ENCODE measurements around the gene FUT8. TPM values are rescaled to one million over a fixed set of nuclear protein-coding genes. Genes with fewer than 3 reads are reported as not detected.

The FUT8 gene
- 86.5 and 109 TPM in 2 replicates for total RNA-seq (2014; rRNA removed; shearing (Covaris generic))

DNA sequence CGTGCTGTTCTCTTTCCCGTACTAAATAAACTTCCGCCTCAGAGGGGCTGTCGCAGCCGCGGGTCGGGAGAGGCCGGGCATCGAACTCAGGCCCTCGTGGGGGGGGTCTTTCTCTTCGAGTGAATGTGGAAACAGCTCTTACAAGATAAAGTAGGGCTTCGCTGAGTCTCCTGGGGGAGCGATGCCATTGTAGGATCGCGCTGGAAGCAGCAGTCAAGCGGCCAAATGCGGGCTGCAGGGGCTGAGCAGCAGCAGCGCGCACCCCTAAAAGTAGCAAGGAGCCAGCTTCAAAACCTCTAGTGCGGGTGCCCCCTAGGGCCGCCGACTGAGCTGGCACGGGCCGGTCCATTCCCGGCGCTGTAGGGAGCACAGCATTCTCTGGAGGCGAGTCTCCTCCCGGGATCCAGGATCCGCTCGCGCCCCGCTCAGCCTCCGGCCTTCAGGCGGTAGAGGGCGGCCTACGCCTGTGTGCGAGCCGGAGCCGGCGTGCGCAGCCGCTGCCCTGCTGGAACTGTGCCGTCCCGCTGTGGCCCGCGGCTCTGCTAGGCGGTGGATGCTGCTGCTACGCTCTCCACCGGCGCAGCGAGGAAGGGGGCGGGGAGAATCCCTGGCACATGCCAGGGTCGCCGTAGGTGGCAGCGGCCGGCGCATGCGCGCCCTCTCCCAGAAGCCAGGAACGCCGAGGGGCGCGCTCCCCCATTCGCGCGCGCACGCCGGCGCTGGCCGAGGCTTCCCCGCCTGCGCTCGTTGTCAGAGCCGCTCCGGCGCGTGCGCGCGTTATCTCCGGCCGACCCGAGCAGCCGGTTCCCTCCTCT lies at the start of gene FUT8:
TSS of gene FUT8 (plus strand) at position 699 of the 815 bp plus-strand sequence. CDS start 148,834 bp downstream, outside the sequence.
- DNase-seq (ENCODE audit: low read depth), result peak; percentile 94

DNA sequence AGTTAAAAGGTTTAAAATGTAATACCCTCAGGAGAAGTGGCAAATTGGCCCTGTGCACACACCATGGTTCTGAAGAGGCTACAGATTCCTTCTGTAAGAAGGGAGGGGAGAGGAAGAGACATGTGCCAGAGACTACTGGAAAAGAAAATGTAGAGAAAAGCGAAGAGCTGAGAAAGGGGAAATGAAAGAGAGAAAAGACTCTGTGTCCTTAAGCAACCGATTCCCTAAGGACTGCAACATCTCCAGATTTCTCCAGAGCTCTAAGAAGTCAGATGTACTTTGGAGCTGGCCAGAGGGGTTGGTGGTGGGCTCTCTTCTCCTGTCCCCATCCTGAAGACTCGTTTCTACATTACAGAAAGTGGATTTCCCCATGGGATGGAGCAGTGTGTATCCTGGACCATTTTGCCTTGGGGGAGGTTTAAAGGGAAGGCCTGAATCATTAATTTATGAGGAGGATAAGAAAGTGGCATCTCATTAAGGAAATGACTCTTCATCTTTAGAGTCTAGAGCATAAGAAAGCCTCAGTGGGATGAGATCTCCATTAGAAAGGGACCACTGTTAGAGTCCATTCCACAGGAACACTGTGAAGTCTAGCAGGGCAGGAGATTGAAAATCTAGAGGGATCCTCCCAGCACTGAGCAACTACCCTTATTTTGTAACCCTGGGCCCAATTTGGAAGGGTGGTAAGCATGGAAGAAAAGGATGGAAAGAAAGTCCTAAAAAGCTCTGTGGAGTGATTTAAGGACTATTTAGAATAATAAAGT lies 45.5 kb upstream of the FUT8 start:
- no peak for DNase-seq (ENCODE audit: low read depth)

DNA sequence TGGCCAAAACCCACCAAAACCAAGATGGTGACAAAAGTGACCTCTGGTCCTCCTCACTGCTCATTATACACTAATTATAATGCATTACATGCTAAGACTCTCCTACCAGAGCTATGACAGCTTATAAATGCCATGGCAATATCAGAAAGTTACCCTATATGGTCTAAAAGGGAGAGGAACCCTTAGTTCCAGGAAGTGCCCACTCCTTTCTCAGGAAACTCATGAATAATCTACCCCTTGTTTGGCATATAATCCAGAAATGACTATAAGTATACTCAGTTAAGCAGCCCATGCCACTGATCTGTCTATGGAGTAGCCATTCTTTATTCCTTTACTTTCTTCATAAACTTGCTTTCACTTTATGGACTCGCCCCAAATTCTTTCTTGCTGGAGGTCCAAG lies 43.0 kb upstream of the FUT8 start:
- DNase-seq (ENCODE audit: low read depth), result no peak

DNA sequence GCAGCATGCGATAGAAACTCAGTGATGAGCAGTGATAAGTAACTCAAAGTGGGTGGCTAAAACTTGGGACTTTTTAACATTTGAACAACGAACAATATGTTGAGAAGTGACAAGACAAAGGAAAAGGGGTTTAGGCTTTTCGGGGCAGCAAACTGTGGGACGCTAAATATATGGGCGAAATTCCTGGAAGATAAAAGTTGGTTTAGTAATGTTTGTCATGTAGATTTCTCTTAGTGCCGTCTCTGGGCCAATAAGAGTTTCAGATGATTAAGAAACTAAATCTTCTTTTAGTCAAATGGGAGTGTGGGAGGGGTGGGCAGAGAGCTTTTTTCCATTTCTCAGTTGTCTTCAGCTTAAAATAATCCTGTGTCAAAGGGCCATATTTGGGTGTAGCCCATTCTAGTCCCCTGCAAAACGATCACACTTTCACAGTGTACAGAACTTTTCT lies 41.7 kb upstream of the FUT8 start:
- DNase-seq (ENCODE audit: low read depth), result no peak

DNA sequence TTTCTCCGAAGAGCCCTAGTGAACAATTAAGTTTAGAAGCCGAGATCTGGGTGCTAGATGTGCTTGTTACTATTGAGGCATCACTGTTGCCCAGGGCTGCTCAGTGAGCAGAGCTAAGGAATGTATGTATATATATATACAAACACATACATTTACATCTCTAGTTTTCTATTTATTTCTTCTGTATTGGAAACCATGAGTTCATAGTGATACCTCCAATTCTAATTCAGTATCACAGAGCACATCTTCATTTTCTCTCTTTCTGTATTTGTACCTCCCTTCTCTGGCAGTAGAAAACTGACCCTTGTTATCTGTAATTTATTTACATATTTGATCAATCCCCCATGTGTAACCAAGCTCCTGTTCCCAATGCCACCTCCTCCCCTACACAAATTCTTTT lies 40.7 kb upstream of the FUT8 start:
- DNase-seq (ENCODE audit: low read depth), result no peak

DNA sequence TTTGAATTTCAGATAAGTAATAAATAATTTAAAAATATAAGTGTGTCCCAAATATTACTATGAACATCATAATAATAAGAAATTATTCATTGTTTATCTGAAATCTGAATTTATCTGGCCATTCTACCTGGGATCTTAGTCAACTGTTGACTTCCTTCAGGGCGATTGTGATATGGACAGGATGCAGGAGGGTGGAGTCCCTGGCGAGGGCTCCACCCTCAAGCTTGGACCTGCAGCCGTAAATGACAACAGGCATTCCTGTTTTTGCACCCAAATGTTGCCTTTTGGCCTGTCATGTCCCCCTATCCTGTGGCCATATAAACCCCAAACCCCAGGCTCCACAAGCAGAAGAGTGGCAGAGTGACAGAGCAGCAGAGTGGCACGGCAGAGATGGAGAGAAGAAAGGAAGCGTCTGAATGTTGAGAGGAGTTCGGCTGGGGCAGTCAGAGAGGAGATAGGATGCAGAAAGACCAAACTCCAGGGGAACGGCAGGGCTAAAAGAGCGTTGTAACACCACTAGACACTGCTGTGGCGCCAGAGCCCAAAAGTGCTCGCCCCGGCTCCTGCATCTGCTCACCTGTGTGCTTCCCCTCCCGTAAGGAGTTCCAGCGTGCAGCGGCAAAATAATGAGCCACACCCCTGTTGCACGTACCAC lies 39.4 kb upstream of the FUT8 start:
- no peak for DNase-seq (ENCODE audit: low read depth)

DNA sequence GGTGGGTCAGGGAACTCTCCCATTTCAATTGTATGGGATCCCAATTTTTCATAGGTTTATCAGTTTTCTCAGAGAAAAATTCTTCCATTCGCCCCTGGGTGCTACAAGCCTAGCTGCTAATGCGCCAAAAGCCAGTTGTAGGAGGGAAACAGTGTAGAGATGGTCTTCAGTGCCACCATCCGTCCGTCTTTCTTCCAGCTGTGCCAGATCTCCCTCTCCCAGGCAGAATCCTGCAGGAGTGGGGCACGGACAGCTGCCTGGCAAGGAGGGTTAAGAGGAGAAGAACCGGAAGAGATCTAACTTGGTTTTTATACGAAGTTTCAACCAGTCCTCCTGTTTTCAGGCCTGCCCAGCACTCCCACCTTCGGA lies 38.9 kb upstream of the FUT8 start:
- peak; percentile 52 for DNase-seq (ENCODE audit: low read depth)

DNA sequence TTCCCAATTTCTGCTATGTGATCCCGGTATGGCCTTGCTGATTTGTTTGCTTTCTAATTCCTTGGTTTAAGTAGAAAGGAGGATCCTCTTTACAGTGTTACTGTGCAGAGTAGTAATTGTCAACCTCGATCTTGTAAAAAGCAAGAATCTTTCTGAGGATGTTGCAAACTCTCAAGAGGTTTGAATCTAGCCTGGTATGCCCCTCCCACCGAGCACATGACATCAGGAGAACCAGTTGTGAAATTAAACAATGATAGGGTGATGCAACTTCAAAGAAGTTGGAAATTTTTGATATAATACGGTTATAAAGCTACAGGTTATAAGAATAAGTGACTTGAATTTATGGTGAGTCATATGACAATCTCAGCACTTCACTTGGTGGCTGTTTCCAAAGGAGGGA lies 35.0 kb upstream of the FUT8 start:
- DNase-seq (ENCODE audit: low read depth), result no peak

DNA sequence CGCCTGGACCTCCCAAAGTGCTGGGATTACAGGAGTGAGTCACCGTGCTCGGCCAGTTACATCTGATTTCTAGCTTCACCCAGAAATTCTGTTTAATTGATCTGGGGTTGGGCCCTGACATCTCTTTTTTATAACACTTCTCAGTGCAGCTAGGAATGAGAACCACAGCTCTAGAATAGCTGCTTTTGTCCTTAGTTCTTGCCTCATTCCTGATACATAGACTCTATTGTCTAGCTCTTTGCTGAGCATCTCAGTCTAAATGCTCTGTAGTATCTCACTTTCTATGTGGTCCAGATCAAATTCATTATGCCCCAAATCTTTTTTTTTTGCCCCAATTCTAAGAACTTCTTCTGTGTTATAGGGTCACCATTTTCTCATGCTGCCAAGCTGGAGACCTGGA lies 29.9 kb upstream of the FUT8 start:
- no peak for DNase-seq (ENCODE audit: low read depth)

DNA sequence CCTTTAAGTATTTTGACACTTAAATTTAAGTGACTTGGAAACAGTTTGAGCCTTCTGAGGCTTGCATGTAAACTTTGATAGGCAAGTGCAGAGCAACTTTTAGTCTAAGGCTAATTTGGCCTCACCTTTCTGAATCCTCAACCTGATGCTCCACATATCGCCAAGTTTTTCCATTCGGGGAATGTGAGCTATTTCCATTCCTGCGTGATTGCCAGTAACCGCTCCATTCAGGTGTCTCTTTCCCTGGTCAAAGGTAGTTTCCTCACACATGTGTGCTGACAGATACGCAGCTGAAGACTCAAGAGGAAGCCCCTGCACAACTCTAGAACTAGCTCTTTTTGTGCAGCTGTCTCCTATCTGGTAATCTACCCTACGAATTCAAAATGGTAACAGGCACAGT lies 25.4 kb upstream of the FUT8 start:
- DNase-seq (ENCODE audit: low read depth), result no peak

DNA sequence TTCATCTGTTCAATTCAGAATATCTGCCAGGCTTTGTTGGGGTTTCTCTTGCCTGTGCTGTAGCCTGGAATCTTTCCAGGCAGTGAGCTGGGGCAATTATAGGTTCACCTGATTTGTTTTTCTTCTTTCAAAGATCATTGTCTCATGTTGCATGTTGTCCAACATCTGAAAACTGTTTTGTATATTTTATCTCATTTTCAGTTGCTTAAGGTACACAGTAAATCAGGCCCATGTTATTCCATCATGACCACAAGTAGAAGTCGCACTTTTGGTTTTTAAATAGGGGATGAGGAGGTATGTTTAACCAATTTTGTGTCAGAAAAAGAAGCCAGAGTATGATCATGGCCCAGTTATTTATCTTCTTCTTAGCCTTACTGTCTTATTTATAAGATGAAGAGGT lies 24.9 kb upstream of the FUT8 start:
- no peak for DNase-seq (ENCODE audit: low read depth)

DNA sequence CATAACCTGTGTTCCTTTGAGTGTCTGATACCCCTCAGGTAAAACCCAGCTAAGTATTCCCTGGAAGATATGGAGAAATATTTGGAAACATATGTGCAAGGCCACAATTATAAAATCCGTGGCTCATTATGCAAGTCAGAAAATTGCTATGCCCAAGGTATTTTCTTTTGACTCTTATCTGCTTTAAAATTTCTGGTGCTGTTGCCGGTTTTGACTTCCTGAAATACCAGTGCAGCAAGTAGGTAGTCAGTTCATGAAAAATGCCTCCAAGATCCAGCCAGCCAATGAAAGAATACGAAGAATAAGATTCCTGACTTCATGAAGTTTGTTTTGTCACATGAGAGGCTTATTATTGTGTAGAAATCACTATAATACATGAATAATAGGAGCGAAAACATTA lies 20.2 kb upstream of the FUT8 start:
- no peak for DNase-seq (ENCODE audit: low read depth)

DNA sequence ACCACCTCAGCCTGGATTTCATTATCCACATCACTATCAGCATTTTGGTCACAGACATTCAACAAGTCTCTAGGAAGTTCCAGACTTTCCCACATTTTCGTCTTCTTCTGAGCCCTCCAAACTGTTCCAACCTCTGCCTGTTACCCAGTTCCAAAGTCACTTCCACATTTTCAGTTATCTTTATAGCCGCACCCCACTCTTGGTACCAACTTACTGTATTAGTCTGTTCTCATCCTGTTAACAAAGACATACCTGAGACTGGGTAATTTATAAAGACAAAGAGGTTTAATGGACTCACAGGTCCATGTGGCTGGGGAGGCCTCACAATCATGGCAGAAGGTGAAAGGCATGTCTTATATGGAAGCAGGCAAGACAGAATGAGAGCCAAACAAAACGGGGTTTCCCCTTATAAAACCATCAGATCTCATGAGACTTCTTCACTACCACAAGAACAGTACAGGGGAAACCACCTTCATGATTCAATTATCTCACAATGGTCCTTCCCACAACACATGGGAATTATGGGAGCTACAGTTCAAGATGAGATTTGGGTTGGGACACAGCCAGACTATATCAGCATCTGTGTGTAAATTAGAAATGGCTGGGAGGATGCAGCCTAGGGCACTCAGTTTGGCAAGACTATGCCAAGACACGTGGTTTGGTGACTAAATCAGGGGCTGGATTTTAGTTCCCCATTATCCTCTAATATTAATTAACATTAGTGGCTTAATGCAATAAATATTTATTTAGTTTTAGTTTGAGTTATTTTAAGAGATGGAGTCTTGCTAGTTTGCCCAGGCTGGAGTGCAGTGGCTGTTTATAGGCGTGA lies 16.2 kb upstream of the FUT8 start:
- DNase-seq (ENCODE audit: low read depth), result no peak

DNA sequence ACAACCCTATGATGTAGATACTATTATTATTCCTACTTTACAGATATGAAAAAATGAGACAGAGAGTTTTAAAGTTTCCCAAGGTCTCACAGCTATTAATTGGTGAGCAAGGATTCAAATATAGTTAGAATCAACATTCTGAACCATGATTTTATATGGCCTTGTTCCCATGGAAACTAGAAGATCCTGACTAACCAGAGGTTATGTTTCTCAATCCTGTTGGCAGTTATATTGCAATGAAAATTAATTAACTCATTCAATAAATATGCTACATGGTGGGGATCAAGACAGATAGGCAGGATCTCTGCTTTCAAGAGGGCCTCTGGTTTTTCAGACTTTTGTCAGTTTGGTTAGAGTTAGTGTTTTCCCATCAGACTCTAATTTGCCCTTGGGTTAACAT lies 9.3 kb upstream of the FUT8 start:
- DNase-seq (ENCODE audit: low read depth), result peak; percentile 46

DNA sequence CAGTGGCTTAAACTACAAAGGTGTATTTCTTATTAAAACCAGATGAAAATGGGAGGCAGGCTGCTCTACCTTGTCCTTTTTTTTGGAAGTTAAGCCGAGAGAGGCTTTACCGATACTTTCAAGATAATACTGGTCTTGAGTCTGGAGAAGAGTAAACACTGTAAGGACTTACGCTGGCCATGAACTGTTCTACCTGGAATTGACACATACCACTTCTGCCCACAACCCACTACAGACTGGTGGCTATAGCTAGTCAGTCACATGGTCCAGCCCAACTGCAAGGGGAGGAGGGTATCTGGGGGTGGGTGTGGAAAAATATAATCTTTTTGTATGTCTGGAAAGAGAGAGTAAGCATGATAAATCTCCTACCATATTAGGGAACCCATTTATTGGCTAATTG lies 4.4 kb upstream of the FUT8 start:
- DNase-seq (ENCODE audit: low read depth), result no peak

DNA sequence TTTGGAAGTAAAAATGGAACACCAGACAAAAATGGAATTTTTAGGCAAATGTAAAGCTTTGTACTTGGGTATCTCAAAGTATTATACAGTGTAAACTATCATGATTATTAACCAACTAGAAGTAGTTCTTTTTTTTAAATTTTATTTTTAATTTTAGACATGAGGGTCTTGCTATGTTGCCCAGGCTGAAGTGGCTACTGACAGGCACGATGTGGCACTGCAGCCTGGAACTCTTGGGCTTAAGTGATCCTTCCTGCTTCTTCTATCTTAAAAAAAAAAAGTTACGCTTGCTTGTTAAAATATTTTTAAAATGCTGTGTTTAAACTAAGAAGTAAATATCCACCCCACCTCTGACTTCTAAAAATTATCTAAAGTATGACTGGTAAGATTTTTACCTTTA lies 1.9 kb upstream of the FUT8 start:
- DNase-seq (ENCODE audit: low read depth), result no peak

DNA sequence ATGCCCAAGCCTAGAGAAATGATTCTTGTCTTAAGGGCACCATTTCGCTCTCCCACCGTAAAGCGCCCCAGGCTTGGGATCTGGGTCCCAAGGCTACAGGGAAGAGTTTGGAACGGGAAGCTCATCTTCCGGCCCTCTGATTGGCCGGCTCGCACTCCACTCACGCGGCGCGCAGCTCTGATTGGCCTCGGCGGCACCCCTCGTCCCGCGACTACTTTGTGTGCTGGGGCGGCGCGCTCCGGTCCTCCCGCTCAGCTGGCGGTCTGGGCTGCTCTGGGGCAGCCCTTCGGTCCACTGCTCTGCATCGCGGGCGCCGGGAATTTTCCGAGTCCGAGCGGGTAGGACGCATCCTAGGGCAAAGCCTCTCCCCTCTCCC lies 886 bp upstream of the FUT8 start:
- peak; percentile 95 for DNase-seq (ENCODE audit: low read depth)

DNA sequence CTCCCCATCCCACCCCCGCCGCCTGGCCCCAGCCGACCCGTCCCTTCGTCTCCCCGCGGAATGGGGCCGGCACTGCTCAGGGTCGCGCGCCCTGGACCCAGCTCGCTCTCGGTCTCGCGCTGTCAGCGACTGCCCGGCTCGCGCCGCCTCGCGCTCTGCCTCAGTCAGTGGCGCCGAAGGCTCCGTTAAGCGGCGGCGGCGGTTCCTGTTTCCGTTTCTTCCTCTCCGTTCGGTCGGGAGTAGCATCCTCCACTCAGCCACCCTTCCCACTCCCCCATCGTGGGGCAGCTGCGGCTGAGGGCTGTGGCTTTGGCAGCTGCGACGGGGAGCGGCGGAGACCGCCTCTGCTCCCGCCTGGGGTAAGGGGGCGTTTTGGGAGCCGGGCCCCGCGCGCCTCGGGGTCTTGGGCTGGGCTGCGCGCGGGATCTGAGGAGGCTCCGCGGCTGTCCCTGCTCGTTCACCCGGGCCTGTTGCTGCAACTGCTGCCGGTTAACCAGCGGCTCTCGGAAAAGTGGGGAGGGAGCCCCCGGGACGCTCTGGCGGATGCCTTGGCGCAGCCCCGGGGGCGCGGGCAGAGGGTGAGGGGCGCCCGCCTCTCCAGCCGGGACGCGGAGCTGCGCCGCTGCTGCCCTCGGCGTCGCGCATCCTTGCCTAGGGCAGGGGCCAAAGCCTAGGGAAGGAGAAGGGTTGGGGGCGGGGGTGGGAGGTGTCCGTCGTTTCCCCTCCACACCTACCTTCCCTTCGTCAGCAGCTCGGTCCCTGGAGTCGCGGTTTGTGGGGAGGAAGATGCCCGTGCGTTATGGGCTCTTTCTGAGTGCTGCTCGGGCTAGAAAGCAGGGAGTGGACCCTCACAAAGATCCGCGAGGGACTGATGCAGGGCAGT lies 567 bp downstream of the FUT8 start:
- peak; percentile 70 for DNase-seq (ENCODE audit: low read depth)

DNA sequence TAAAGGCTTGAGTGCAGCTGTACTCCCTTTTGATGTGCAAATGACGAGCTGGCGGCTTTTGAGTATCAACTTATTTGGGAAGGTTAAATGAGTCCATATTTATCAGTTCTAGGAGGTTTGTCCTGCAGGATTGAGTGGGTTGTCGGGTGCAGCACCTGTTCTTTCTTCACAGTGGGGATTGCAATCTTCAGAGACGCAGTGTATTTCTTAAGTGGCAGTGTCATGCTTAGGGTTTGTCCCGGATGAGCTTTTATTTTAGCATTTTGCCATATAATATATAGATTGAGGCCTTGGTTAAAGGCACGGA lies 1.2 kb downstream of the FUT8 start:
- DNase-seq (ENCODE audit: low read depth), result no peak

DNA sequence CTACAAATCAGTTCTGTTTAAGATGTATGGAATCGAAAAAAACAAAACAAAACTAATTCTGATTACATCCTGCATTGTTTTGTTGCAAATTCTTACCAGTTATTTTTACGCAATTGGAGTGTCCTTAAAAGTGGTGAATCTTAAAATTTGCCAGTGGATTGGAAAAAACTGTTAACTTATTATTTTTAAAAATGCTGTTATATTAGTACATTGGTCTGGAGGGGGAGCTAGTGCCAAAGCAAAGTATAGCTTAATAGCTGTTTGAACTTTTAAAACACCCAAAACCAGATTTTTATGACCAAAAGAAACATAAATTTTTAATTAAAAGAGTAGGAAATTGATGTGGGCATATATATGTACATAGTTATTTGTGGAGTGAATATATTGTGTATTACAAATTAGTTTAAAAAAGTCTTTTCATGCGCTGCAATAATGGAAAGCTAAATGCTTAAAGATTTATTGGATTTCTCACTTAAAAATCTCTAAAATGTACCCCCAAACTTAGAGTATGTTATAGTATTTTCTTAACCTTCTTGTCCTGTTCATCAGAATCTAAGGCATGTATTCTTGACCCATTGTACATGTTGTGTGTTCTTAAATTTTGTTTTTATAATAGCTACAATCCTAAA lies 2.5 kb downstream of the FUT8 start:
- DNase-seq (ENCODE audit: low read depth), result peak; percentile 55

DNA sequence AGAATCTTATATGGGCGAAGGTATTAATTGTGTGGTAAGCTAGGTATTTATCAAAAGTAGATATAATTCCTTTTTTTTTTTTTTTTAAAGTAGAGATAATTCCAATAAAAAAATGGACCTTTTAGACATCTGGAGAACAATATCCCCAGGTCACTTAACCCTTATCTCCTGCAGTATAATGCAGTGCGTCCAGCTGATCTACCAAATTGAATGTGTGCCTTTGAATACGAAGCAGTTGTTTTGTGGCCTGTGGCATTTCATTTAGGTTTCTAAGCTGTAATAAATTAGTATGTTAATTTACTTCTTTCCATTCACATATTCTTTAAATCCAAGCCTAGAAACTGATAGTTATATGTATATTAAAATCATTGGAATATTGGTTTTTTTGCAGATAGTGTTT lies 3.1 kb downstream of the FUT8 start:
- DNase-seq (ENCODE audit: low read depth), result no peak

Data from M059J (cell line).